Progenitor cell of endocrine pancreas (in vitro differentiated cells): ENCODE measurements around the gene COBLL1. TPM values are rescaled to one million over a fixed set of nuclear protein-coding genes. Genes with fewer than 3 reads are reported as not detected.

Source experiments
- DNase-seq: peaks from one replicate; pipeline ENCODE4 v3.0.0; 2021; ENCODE audit warnings: low spot score; ENCODE audit not compliant: unreplicated experiment
- H3K27ac Mint-ChIP-seq: 2 replicates; pipeline ENCODE4 v1.8.0; 2021; ENCODE audit warnings: mild to moderate bottlenecking, moderate library complexity, mixed read lengths
- H3K27me3 Mint-ChIP-seq: 2 replicates; pipeline ENCODE4 v1.8.0; 2021; ENCODE audit warnings: mixed read lengths
- H3K36me3 Mint-ChIP-seq: 2 replicates; pipeline ENCODE4 v1.8.0; 2022; ENCODE audit warnings: mixed read lengths; ENCODE audit not compliant: insufficient read depth
- H3K4me1 Mint-ChIP-seq: 2 replicates; pipeline ENCODE4 v1.8.0; 2021; ENCODE audit warnings: low read depth, mixed read lengths
- H3K4me3 Mint-ChIP-seq: 2 replicates; pipeline ENCODE4 v1.8.0; 2021; ENCODE audit warnings: low read depth, mild to moderate bottlenecking, moderate library complexity, mixed read lengths
- H3K9me3 Mint-ChIP-seq: 2 replicates; pipeline ENCODE4 v1.8.0; 2021; ENCODE audit warnings: low read depth, mixed read lengths
- CTCF ChIP-seq: fragments of 200-600 bp; sonication (generic); IDR thresholded peaks from one replicate; pipeline ENCODE4 v1.5.0; 2021; ENCODE audit warnings: antibody characterized with exemption, mild to moderate bottlenecking; ENCODE audit not compliant: unreplicated experiment
- total RNA-seq: library from RNA; stranded (reverse); gene quantifications from 2 replicates; pipeline ENCODE4 v1.2.1, GENCODE V29; 2021

The COBLL1 gene
- total RNA-seq, 1 donor from 2014 or later, result 80.9 TPM

- Mint-ChIP-seq H3K27me3 (no peaks in the 10 kb centered on the region), H3K27ac (no peak overlapping the region), H3K9me3 (peaks cover 2% of the 10 kb centered on the region), H3K4me3 (no peak overlapping the region), H3K36me3 (peaks cover 3% of the 10 kb centered on the region), H3K4me1 (peaks cover 11% of the 10 kb centered on the region)
- DNase-seq, result no peak
- no peak for TF ChIP-seq CTCF
These were observed 85.7 kb downstream of the COBLL1 start for GRCh38 chr2:164755952-164756351.

- Mint-ChIP-seq H3K4me3 (no peak overlapping the region), H3K4me1 (peaks cover 14% of the 10 kb centered on the region), H3K27me3 (no peaks in the 10 kb centered on the region), H3K9me3 (peaks cover 2% of the 10 kb centered on the region), H3K36me3 (peaks cover 3% of the 10 kb centered on the region), H3K27ac (no peak overlapping the region)
- no peak for DNase-seq
- TF ChIP-seq CTCF, result no peak
These were observed 87.2 kb downstream of the COBLL1 start for GRCh38 chr2:164754157-164755093.

- Mint-ChIP-seq H3K27ac (no peak overlapping the region), H3K4me1 (peaks cover 15% of the 10 kb centered on the region), H3K4me3 (no peak overlapping the region), H3K36me3 (peaks cover 3% of the 10 kb centered on the region), H3K27me3 (no peaks in the 10 kb centered on the region), H3K9me3 (peaks cover 2% of the 10 kb centered on the region)
- DNase-seq, result no peak
- no peak for TF ChIP-seq CTCF
These were observed 88.7 kb downstream of the COBLL1 start for GRCh38 chr2:164752956-164753355.

- no peak for DNase-seq
- Mint-ChIP-seq H3K4me1 (peaks cover 42% of the 10 kb centered on the region), H3K27ac (peak overlapping the region; percentile 29), H3K9me3 (no peaks in the 10 kb centered on the region), H3K4me3 (no peak overlapping the region), H3K36me3 (no peaks in the 10 kb centered on the region), H3K27me3 (no peaks in the 10 kb centered on the region)
- no peak for TF ChIP-seq CTCF
These were observed 93.7 kb downstream of the COBLL1 start for GRCh38 chr2:164747783-164748433.

- no peak for DNase-seq
- H3K36me3 Mint-ChIP-seq, result no peaks in the 10 kb centered on the region
- H3K4me3 Mint-ChIP-seq, result no peak overlapping the region
- no peak for TF ChIP-seq CTCF
- no peaks in the 10 kb centered on the region for H3K27me3 Mint-ChIP-seq
- H3K9me3 Mint-ChIP-seq, result no peaks in the 10 kb centered on the region
- H3K27ac Mint-ChIP-seq, result peak overlapping the region; percentile 29
- H3K4me1 Mint-ChIP-seq, result peaks cover 49% of the 10 kb centered on the region
These were observed 94.5 kb downstream of the COBLL1 start for GRCh38 chr2:164747140-164747539.
